DMS114 treated with DMSO at 0.1 percent for 48 hours (cell line): ENCODE data around the gene CACNG7.
"Not testable (repeated sequence)": the region's sequence is repeated elsewhere in the genome, so short reads cannot be mapped to it uniquely, and the experiment has no call there.

Experiments
- DNase-seq: peaks from one replicate; lab custom pipeline; 2025; ENCODE audit not compliant: unreplicated experiment; lab: John Stamatoyannopoulos, UW

Gene CACNG7

DNA sequence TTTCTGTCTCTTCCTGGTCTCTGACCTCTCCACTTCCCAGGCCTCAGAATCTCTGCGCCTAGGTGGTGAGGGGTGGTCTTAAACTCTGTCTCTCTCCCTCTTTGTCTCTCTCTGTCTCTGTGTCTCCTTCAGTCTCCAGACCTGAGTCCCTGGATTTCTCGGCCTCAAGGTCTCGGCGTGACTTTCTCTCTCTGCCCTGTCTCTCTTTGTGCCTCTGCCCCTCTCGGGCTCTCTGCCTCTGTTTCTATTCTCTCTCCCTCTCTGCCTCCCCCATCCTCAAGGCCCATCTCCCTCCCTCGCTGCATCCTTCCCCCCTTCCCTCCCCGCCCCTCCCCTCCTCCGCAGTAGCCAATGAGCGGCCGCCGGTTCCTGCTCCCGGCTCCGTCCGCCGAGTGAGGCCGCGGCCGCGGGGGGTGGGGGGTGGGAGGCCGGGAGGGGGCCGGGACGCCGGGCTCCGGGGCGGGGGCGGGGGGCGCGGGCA lies at the start of gene CACNG7:
TSS of gene CACNG7 (plus strand) at position 344 of the 481 bp plus-strand sequence. CDS start 3,554 bp downstream, outside the sequence.
- no peak for DNase-seq

- DNase-seq, result no peak
These were observed 44.7 kb upstream of the CACNG7 start for GRCh38 chr19:53864308-53864836.

DNA sequence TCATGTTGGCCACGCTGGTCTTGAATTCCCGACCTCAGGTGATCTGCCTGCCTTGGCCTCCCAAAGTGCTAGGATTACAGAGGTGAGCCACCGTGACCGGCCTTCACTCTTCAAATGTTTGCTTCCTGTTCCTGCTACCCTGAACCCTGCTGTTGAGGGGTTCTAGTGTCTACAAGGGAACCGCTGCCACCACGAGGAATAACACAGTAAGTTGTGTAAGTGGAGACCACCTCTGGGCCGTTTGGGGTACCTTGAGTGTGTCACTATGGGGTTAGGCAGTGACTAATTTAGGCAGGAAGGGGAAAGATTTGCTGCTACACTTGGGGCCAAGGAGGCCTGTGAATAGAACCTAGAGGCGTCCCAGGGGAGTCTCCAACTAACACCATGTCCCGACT lies 43.6 kb upstream of the CACNG7 start:
- no peak for DNase-seq

GRCh38 chr19:53865918-53866864 lies 42.9 kb upstream of the CACNG7 start:
- peak; percentile 42 for DNase-seq

- DNase-seq, result no peak
These were observed 42.2 kb upstream of the CACNG7 start for GRCh38 chr19:53866865-53867224.

GRCh38 chr19:53867225-53868090 lies 41.6 kb upstream of the CACNG7 start, which contains the start of gene MYADM:
Gene MYADM, plus strand, starts transcription at chr19:53867883. Its CDS starts 5,647 bp downstream, at chr19:53873530.
- peak; percentile 92 for DNase-seq

DNA sequence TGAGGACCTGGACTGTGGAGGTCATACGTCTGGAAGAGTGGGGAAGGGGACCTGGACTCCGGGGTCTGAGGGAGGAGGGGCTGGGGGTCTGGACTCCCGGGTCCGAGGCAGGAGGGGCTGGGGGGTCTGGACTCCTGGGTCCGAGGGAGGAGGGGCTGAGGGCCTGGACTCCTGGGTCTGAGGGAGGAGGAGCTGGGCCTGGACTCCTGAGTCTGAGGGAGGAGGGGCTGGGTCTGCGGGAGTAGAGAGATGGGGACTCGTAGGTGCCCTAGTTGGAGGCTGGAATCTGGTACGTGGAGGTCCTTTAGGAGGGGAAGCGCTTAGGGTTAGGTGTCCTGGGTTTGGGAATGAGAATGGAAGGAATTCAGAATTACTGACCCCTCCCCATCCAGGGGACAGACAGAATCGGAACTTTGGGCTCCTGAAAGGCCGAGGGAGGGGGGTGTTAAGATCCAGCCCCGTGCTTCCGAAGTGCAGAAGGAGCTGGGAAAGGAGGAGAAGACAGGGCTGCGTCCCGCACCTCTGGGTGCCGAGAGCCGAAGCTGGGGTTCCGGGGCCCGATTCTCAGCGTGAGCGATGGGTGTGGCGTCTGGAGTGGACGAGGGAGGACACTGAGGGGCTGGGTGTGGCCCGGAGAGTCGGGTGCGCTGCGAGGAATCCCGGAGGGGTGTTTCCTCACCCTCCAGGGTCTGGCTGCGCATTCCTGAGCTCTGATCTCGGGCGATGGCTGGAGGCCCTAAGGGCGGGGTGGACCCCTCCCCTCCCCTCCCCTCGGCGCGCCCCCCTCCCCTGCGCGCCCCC lies 40.8 kb upstream of the CACNG7 start:
- peak; percentile 24 for DNase-seq

GRCh38 chr19:53868892-53869804 lies 39.9 kb upstream of the CACNG7 start:
- DNase-seq, result peak; percentile 65

- not testable (repeated sequence) for DNase-seq
These were observed 39.1 kb upstream of the CACNG7 start for GRCh38 chr19:53869805-53870484.

- DNase-seq, result peak; percentile 17
These were observed 38.6 kb upstream of the CACNG7 start for GRCh38 chr19:53870485-53870844.

GRCh38 chr19:53871454-53871853 lies 37.6 kb upstream of the CACNG7 start:
- no peak for DNase-seq

DNA sequence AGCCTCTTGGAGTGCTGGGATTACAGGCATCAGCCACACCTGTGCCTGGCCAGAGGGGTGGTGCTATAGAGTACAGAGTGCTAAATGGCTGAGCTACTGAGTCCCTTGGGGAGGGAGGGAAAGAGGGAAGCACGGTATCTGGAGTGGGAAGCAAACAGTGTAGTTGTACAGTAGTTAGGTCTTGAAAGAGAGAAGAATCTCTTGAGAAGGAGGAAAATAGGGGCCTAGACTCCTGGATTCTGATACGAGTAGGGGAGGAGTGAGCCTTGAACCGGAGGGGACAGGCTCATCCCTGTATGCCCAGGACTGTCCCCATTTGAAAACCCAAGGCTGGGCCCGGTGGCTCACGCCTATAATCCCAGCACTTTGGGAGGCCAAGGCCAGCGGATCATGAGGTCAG lies 36.3 kb upstream of the CACNG7 start:
- DNase-seq, result no peak

DNA sequence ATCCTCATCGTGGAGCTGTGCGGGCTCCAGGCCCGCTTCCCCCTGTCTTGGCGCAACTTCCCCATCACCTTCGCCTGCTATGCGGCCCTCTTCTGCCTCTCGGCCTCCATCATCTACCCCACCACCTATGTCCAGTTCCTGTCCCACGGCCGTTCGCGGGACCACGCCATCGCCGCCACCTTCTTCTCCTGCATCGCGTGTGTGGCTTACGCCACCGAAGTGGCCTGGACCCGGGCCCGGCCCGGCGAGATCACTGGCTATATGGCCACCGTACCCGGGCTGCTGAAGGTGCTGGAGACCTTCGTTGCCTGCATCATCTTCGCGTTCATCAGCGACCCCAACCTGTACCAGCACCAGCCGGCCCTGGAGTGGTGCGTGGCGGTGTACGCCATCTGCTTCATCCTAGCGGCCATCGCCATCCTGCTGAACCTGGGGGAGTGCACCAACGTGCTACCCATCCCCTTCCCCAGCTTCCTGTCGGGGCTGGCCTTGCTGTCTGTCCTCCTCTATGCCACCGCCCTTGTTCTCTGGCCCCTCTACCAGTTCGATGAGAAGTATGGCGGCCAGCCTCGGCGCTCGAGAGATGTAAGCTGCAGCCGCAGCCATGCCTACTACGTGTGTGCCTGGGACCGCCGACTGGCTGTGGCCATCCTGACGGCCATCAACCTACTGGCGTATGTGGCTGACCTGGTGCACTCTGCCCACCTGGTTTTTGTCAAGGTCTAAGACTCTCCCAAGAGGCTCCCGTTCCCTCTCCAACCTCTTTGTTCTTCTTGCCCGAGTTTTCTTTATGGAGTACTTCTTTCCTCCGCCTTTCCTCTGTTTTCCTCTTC lies 35.1 kb upstream of the CACNG7 start:
- DNase-seq, result no peak

DNA sequence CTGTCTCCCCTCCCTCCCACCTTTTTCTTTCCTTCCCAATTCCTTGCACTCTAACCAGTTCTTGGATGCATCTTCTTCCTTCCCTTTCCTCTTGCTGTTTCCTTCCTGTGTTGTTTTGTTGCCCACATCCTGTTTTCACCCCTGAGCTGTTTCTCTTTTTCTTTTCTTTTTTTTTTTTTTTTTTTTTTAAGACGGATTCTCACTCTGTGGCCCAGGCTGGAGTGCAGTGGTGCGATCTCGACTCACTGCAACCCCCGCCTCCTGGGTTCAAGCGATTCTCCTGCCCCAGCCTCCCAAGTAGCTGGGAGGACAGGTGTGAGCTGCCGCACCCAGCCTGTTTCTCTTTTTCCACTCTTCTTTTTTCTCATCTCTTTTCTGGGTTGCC lies 34.5 kb upstream of the CACNG7 start:
- no peak for DNase-seq

GRCh38 chr19:53875602-53876325 lies 33.3 kb upstream of the CACNG7 start:
- DNase-seq, result no peak

- DNase-seq, result no peak
These were observed 32.3 kb upstream of the CACNG7 start for GRCh38 chr19:53876651-53877224.

DNA sequence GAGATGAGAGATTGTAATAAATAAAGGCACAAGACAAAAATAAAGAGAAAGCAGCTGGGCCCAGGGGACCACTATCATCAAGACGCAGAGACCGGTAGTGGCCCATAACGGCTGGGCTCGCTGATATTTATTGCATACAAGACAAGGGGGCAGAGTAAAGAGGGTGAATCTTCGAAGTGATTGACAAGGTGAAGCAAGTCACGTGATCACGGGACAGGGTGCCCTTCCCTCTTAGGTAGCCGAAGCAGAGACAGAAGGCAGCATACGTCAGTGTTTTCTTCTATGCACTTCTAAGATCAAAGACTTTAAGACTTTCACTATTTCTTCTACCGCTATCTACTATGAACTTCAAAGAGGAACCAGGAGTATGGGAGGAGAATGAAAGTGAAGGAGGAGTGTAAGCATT lies 31.7 kb upstream of the CACNG7 start:
- no peak for DNase-seq
